B cell (primary cell): Measurements from ENCODE around the gene CLCN2. TPM values are rescaled to one million over a fixed set of nuclear protein-coding genes. Genes with fewer than 3 reads are reported as not detected.

Source experiments
- ATAC-seq: fragments of 200-7000 bp; cut with Tn5 transposase; one replicate; pipeline ENCODE4 v1.10.0; 2021; ENCODE audit warnings: low read depth, mild to moderate bottlenecking, moderate number of reproducible peaks, moderate library complexity
- CTCF ChIA-PET: fragments of 350-600 bp; sonication (Branson Sonifier 250); formaldehyde crosslinking; loops from one replicate; lab custom pipeline; 2021; ENCODE audit warnings: antibody characterized with exemption, inconsistent platforms; lab: Charles Lee
- POLR2A ChIA-PET: fragments of 350-600 bp; sonication (Branson Sonifier 250); formaldehyde crosslinking; loops from one replicate; lab custom pipeline; 2021; ENCODE audit warnings: antibody characterized with exemption; lab: Charles Lee
- DNase-seq: peaks from one replicate; pipeline ENCODE4 v3.0.0; 2013
- H2AFZ ChIP-seq: 2 replicates; pipeline ENCODE4 v1.6.1; 2012; ENCODE audit warnings: mild to moderate bottlenecking, low read depth, low read length; ENCODE audit not compliant: insufficient read depth, poor library complexity, severe bottlenecking
- H3K27ac ChIP-seq, 2 donors: 1 replicate in 1 of 2; 2 replicates in 1 of 2; pipeline ENCODE4 v1.5.1; 2012 to 2013; ENCODE audit warnings: low read length in 2 of 2, mild to moderate bottlenecking in 2 of 2, moderate library complexity in 1 of 2
- H3K27me3 ChIP-seq, 4 experiments: fragments of 200-600 bp in 1 of 4; sonication (generic) in 1 of 4; replicated peaks in 1 of 4; 1 replicate in 2 of 4; 2 replicates in 2 of 4; pipeline versions ENCODE4 v1.6.1 to v1.7.0; 2013 to 2016; ENCODE audit warnings: low read length in 3 of 4, mild to moderate bottlenecking in 2 of 4, mixed read lengths in 1 of 4, moderate library complexity in 1 of 4; ENCODE audit not compliant: insufficient read depth in 4 of 4, control insufficient read depth in 3 of 4; ENCODE audit errors: control extremely low read depth in 1 of 4
- H3K36me3 ChIP-seq, 2 experiments: replicated peaks in 1 of 2; 1 replicate in 1 of 2; 2 replicates in 1 of 2; pipeline versions ENCODE4 v1.6.1 to v1.7.1; 2013; ENCODE audit warnings: low read length in 1 of 2; ENCODE audit not compliant: insufficient read depth in 2 of 2, control insufficient read depth in 1 of 2; ENCODE audit errors: control extremely low read depth in 1 of 2, extremely low read depth in 1 of 2
- H3K4me1 ChIP-seq, 2 donors: fragments of 200-600 bp in 1 of 2; sonication (generic) in 1 of 2; 1 replicate in 1 of 2; 2 replicates in 1 of 2; pipeline versions ENCODE4 v1.5.1 to v1.6.1; 2013 to 2017; ENCODE audit warnings: low read length in 2 of 2; ENCODE audit not compliant: control insufficient read depth in 2 of 2, insufficient read depth in 2 of 2
- H3K4me2 ChIP-seq: replicated peaks from 2 replicates; pipeline ENCODE3; 2012; ENCODE audit warnings: mild to moderate bottlenecking, low read depth, low read length; ENCODE audit not compliant: poor library complexity, severe bottlenecking
- H3K4me3 ChIP-seq, 5 experiments: fragments of 200-600 bp in 1 of 5; sonication (generic) in 1 of 5; 1 replicate in 3 of 5; 2 replicates in 2 of 5; pipeline versions ENCODE4 v1.5.1 to v1.7.0; 2011 to 2016; ENCODE audit warnings: low read length in 4 of 5, mild to moderate bottlenecking in 4 of 5, low read depth in 2 of 5, control low read depth in 1 of 5, moderate library complexity in 1 of 5; ENCODE audit not compliant: insufficient read depth in 1 of 5; ENCODE audit errors: control extremely low read depth in 1 of 5, extremely low read depth in 1 of 5
- H3K79me2 ChIP-seq: fragments of 200-600 bp; sonication (generic); one replicate; pipeline ENCODE4 v1.6.0; 2016; ENCODE audit warnings: low read length; ENCODE audit not compliant: control insufficient read depth, insufficient read depth
- H3K9ac ChIP-seq: fragments of 200-600 bp; sonication (generic); 2 replicates; pipeline ENCODE4 v1.6.1; 2017; ENCODE audit warnings: mild to moderate bottlenecking, low read length, moderate library complexity
- H3K9me3 ChIP-seq, 3 donors: one replicate each; pipeline versions ENCODE4 v1.6.1 to v1.7.1; 2013; ENCODE audit warnings: low read length in 2 of 3; ENCODE audit not compliant: control insufficient read depth in 2 of 3, insufficient read depth in 1 of 3; ENCODE audit errors: control extremely low read depth in 1 of 3
- H4K20me1 ChIP-seq: 2 replicates; pipeline ENCODE4 v1.6.0; 2012; ENCODE audit warnings: mild to moderate bottlenecking, low read length; ENCODE audit not compliant: insufficient read depth, control insufficient read depth, poor library complexity, severe bottlenecking
- H3K27ac Mint-ChIP-seq: one replicate; pipeline ENCODE4 v1.8.0; 2021; ENCODE audit warnings: mixed read lengths
- H3K27me3 Mint-ChIP-seq: one replicate; pipeline ENCODE4 v1.8.0; 2021; ENCODE audit warnings: mixed read lengths
- H3K4me1 Mint-ChIP-seq: one replicate; pipeline ENCODE4 v1.8.0; 2021; ENCODE audit warnings: mixed read lengths
- H3K4me3 Mint-ChIP-seq: one replicate; pipeline ENCODE4 v1.8.0; 2021; ENCODE audit warnings: mixed read lengths
- H3K9me3 Mint-ChIP-seq: one replicate; pipeline ENCODE4 v1.8.0; 2022; ENCODE audit warnings: mixed read lengths; ENCODE audit not compliant: insufficient read depth
- CTCF ChIP-seq: fragments of 200-600 bp; IDR thresholded peaks from one replicate; pipeline ENCODE4 v1.8.0; 2022; ENCODE audit warnings: antibody characterized with exemption, mild to moderate bottlenecking
- EZH2 ChIP-seq: IDR thresholded peaks from 2 replicates; pipeline ENCODE4 v1.6.1; 2012; ENCODE audit warnings: borderline replicate concordance, low read depth, mild to moderate bottlenecking, moderate library complexity, low read length; ENCODE audit not compliant: insufficient read depth, poor library complexity, severe bottlenecking
- WGBS: methylation state at CpG from one replicate; pipeline ENCODE4 v1.1.5; 2013; ENCODE audit warnings: missing lambda C conversion rate; ENCODE audit not compliant: insufficient coverage; 5-methylcytosine and 5-hydroxymethylcytosine counted together
- intact Hi-C: fragments of 100-400 bp; cut with micrococcal nuclease; formaldehyde crosslinking; loops from one replicate; pipeline ENCODE4 v1.10.0; 2022
- polyA plus RNA-seq: library from polyadenylated mRNA; depleted of rRNA; stranded (reverse); fragments of >200 nt; gene quantifications from 2 replicates; pipeline ENCODE4 v1.2.3, GENCODE V29; 2012
- total RNA-seq, 2 donors: library from RNA; stranded (reverse); fragments of 120-200 nt in 1 of 2; gene quantifications; 1 replicate in 1 of 2; 2 replicates in 1 of 2; pipeline versions ENCODE4 v1.2.3 to v1.2.4, GENCODE V29; 2013 to 2022

The CLCN2 gene
- total and polyA plus RNA-seq, 2 donors (not counting 1 experiment from before 2014, with no cell fraction given): 6.1 to 8.1 TPM

- H3K9me3 Mint-ChIP-seq: no peaks in the 10 kb centered on the region
- Histone ChIP-seq H2AFZ (no peak overlapping the region), H3K9ac (no peak overlapping the region), H3K36me3 (peaks cover 1 to 48% of the 10 kb centered on the region in 2 experiments), H3K27ac (no peak overlapping the region), H3K9me3 (no peaks in the 10 kb centered on the region), H3K79me2 (no peaks in the 10 kb centered on the region), H3K4me3 (no peak overlapping the region), H3K27me3 (no peaks in the 10 kb centered on the region), H4K20me1 (peaks cover 8% of the 10 kb centered on the region), H3K4me2 (no peak overlapping the region), H3K4me1 (peaks cover 0 to under 1% of the 10 kb centered on the region in 2 donors)
- WGBS: 98% methylated on average over 4 of the region's 7 CpGs
- intact Hi-C loops: no loop called here
- TF ChIP-seq CTCF (no peak), EZH2 (no peak)
- POLR2A ChIA-PET: no interaction called here
- CTCF ChIA-PET: no interaction called here
- H3K4me3 Mint-ChIP-seq: no peak overlapping the region
- H3K4me1 Mint-ChIP-seq: no peaks in the 10 kb centered on the region
- ATAC-seq (no peak), DNase-seq (no peak)
- H3K27ac Mint-ChIP-seq: no peak overlapping the region
- no peaks in the 10 kb centered on the region for H3K27me3 Mint-ChIP-seq
These were observed 52.7 kb downstream of the CLCN2 start for GRCh38 chr3:184308744-184309143.

GRCh38 chr3:184307915-184308314, 53.5 kb downstream of the CLCN2 start:
- H3K4me3 ChIP-seq: no peak overlapping the region
- H3K4me2 ChIP-seq: no peak overlapping the region
- intact Hi-C loops: no loop called here
- H3K27me3 Mint-ChIP-seq: no peaks in the 10 kb centered on the region
- WGBS: 96% methylated on average over 8 of the region's 9 CpGs
- no peak overlapping the region for H3K4me3 Mint-ChIP-seq
- CTCF ChIA-PET: no interaction called here
- H3K27me3 ChIP-seq: no peaks in the 10 kb centered on the region
- H3K36me3 ChIP-seq: peaks cover 3 to 57% of the 10 kb centered on the region in 2 experiments
- H3K9ac ChIP-seq: no peak overlapping the region
- H3K79me2 ChIP-seq: no peaks in the 10 kb centered on the region
- H3K27ac ChIP-seq: no peak overlapping the region
- TF ChIP-seq EZH2: no peak
- TF ChIP-seq CTCF: no peak
- no peak overlapping the region for H3K27ac Mint-ChIP-seq
- H4K20me1 ChIP-seq: peaks cover 12% of the 10 kb centered on the region
- H3K9me3 Mint-ChIP-seq: no peaks in the 10 kb centered on the region
- no peaks in the 10 kb centered on the region for H3K4me1 Mint-ChIP-seq
- H3K4me1 ChIP-seq: no peaks in the 10 kb centered on the region
- DNase-seq: no peak
- no peak overlapping the region for H2AFZ ChIP-seq
- POLR2A ChIA-PET: no interaction called here
- ATAC-seq: no peak
- no peaks in the 10 kb centered on the region for H3K9me3 ChIP-seq
